IPS-11a (cell line): ENCODE data around the gene CDON.

ENCODE experiments used
- H3K4me3 ChIP-seq: one replicate; pipeline ENCODE4 v1.5.1; 2013; ENCODE audit warnings: low read depth, low read length, control low read depth

The CDON gene

GRCh38 chr11:125959511-125959910 is 103.2 kb downstream of the CDON start:
- no peak overlapping the region for H3K4me3 ChIP-seq

GRCh38 chr11:125958872-125959400 is 103.7 kb downstream of the CDON start:
- no peak overlapping the region for H3K4me3 ChIP-seq

- no peak overlapping the region for H3K4me3 ChIP-seq
These were observed 104.9 kb downstream of the CDON start for GRCh38 chr11:125957618-125958332.

- no peak overlapping the region for H3K4me3 ChIP-seq
These were observed 106.1 kb downstream of the CDON start for GRCh38 chr11:125956391-125957134.

- no peak overlapping the region for H3K4me3 ChIP-seq
These were observed 106.8 kb downstream of the CDON start for GRCh38 chr11:125955856-125956255.

- no peak overlapping the region for H3K4me3 ChIP-seq
These were observed 107.6 kb downstream of the CDON start for GRCh38 chr11:125954945-125955640.

- no peak overlapping the region for H3K4me3 ChIP-seq
These were observed 108.3 kb downstream of the CDON start for GRCh38 chr11:125954123-125954944.

- no peak overlapping the region for H3K4me3 ChIP-seq
These were observed 109.2 kb downstream of the CDON start for GRCh38 chr11:125953401-125953935.

- H3K4me3 ChIP-seq: no peak overlapping the region
These were observed 109.7 kb downstream of the CDON start for GRCh38 chr11:125952973-125953372.

- H3K4me3 ChIP-seq: no peak overlapping the region
These were observed 110.1 kb downstream of the CDON start for GRCh38 chr11:125952559-125952958.

- H3K4me3 ChIP-seq: no peak overlapping the region
These were observed 110.9 kb downstream of the CDON start for GRCh38 chr11:125951731-125952130.

GRCh38 chr11:125950696-125951651 is 111.7 kb downstream of the CDON start:
- H3K4me3 ChIP-seq: no peak overlapping the region

GRCh38 chr11:125950178-125950490 is 112.5 kb downstream of the CDON start:
- no peak overlapping the region for H3K4me3 ChIP-seq

- H3K4me3 ChIP-seq: no peak overlapping the region
These were observed 113.1 kb downstream of the CDON start for GRCh38 chr11:125949271-125950177.

- H3K4me3 ChIP-seq: no peak overlapping the region
These were observed 114.2 kb downstream of the CDON start for GRCh38 chr11:125948278-125949051.

- no peak overlapping the region for H3K4me3 ChIP-seq
These were observed 115.0 kb downstream of the CDON start for GRCh38 chr11:125947419-125948277.
